ENCODE measurements around the gene FBN2.

Gene FBN2

GRCh38 chr5:128538000-128538249 lies at the start of gene FBN2:
Gene FBN2, minus strand, starts transcription at chr5:128538245. Its CDS starts 642 bp downstream, at chr5:128537603.
- DNase-seq: no peak

- DNase-seq: no peak
Measured at GRCh38 chr5:128587275-128587674, 49.2 kb upstream of the FBN2 start.

DNA sequence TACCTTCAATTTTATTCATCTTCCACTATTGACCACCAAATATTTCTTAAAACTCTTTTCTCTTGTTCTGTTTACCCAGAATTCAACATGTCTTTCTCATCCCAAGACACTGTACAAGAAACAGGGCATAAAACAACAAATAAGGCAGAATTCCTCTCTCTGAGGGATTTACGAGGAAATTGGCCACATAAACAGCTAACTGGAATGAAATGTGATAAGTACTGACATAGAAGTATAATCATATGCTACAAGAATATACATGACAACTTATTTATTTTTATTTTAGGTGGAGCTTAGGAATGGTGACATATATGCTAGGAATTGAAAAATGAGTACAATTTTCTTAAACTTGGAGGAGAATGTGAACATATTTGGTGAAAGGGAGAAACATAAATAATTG lies 48.8 kb upstream of the FBN2 start:
- peak; percentile 38 for DNase-seq

- DNase-seq: peak; percentile 66
Measured at GRCh38 chr5:128579639-128580038, 41.6 kb upstream of the FBN2 start.

- DNase-seq: peak; percentile 86
Measured at GRCh38 chr5:128579093-128579492, 41.0 kb upstream of the FBN2 start.

DNA sequence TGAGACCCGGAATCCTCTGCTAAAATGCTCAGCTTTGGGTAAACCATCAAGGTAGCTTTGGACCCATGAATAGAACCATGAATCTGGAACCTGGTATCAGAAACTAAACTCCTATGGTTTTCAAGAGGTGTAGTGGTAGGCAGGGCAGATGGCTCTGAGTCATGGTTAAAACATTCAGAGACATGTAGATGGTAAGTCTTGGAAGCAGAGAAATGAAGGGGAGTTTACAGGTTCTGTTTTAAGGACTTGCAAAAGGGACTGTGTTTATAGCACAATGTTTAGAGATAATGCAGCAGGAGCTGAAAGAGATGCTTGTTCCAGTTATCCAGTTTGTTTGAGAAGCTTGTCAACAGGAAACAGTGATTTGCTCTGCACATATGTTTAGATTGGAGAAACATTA lies 36.0 kb upstream of the FBN2 start:
- peak; percentile 62 for DNase-seq

DNA sequence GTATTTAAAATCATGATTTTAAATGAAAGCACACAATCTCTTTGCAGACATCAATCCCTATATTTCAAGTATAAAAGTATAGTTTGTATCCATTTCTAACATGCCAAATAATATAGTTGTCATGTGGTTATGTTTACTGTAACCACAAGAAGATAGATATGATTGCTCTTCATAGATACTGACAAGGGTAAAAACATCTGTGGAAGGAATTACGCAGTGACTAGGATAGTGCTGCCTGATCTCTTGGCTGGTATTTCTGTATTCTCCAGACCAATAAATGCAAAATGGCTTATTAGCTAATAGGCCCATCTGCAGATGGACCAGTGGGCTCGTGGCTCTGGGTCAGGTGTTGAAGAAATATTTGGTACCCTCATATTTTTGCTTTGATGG lies 34.9 kb upstream of the FBN2 start:
- peak; percentile 8 for DNase-seq

DNA sequence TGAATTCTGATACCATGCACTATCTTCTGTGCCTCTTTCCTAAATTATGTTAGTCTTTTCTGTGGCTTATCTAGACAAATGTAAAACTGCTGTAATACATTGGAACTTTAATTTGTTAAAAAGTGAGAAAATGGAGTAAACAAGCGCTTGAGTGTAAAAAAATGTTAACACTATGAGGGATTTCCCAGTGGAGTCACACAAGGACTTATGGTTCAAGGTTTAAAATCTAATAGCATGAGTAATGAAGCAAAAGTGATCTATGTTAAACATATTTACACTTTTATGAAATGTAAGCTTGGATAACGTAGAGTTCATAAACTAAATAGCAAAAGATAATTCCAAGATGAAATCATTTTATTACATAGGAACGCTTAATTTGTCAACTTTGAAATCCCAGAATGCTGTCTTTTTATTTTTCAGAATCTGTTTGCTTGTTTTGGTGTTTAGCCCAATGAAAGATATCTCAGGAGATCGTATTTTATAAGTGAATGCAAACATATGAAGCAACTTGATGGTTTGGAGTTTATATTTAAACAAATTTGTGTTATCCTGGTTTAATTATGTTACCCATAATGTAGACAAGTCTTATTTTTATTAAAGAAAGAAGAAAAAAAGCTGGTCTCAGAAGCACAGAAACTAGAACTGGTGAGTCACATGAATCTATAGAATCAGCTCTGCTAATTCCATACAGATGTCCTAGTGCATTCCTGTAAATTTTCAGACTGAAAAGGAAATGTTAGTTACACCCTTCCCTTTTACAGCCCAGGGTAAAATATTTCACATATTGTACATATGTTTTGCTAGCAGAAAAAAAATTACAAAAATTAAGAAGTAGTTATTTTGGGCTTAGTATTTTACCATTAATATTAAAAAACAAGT lies 34.2 kb upstream of the FBN2 start:
- DNase-seq: peak; percentile 57

- DNase-seq: no peak
Measured at GRCh38 chr5:128566178-128566577, 28.1 kb upstream of the FBN2 start.

- DNase-seq: peak; percentile 73
Measured at GRCh38 chr5:128559300-128560297, 21.6 kb upstream of the FBN2 start.

DNA sequence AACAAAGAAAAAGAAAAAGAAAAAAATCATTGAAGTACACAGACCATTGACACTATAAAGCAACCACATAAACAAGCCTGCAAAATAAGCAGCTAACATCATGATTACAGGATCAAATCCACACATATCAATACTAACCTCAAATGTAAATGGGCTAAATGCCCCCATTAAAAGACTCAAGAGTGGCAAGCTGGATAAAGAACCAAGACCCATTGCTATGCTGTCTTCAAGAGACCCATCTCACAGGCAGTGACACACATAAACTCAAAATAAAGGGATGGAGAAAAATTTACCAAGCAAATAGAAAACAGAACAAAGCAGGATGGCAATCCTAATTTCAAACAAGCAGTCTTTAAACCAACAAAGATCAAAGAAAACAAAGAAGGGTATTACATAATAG lies 15.7 kb upstream of the FBN2 start:
- DNase-seq: no peak

- DNase-seq: peak; percentile 70
Measured at GRCh38 chr5:128551476-128551875, 13.4 kb upstream of the FBN2 start.

DNA sequence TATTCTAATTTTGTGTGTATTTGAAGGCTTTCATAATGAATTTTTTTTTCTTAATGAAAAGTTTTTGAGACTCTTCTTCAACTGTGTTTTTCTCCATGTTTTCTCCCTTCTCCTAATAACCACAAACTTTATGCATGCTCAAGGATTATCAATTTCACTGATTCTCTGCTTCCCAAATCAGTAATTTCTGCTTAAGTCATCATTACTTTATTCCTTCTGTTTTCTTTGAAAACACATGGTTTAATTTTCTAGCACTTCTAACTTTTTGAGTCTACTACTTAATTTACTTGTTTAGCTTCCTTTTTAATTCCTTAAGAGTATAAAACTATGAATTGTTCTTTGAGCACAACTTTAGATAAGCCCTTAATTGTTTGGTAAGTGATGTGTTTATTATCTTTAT lies 11.5 kb upstream of the FBN2 start:
- no peak for DNase-seq

GRCh38 chr5:128546658-128547281 lies 8.7 kb upstream of the FBN2 start:
- no peak for DNase-seq

DNA sequence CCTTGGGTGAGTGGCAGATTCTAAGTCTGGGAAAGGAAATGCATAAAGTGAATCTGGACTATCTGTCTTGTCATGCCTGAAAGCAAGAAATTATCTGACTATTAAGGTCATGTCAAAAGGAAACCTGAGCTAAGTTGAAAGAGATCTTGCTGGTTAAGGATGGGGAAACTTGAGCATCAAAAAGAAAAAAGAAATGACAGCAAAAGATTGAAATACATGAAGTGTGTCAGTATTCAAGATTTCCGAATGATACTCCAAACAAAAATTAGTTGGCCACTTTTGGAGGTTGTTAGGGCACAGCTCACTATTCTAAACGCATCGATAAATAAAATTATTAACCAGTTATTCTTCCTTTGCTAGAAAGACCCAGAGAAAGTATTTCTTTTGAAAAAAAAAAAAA lies 3.3 kb upstream of the FBN2 start:
- no peak for DNase-seq

GRCh38 chr5:128539038-128539429 lies 989 bp upstream of the FBN2 start:
- DNase-seq: peak; percentile 49

DNA sequence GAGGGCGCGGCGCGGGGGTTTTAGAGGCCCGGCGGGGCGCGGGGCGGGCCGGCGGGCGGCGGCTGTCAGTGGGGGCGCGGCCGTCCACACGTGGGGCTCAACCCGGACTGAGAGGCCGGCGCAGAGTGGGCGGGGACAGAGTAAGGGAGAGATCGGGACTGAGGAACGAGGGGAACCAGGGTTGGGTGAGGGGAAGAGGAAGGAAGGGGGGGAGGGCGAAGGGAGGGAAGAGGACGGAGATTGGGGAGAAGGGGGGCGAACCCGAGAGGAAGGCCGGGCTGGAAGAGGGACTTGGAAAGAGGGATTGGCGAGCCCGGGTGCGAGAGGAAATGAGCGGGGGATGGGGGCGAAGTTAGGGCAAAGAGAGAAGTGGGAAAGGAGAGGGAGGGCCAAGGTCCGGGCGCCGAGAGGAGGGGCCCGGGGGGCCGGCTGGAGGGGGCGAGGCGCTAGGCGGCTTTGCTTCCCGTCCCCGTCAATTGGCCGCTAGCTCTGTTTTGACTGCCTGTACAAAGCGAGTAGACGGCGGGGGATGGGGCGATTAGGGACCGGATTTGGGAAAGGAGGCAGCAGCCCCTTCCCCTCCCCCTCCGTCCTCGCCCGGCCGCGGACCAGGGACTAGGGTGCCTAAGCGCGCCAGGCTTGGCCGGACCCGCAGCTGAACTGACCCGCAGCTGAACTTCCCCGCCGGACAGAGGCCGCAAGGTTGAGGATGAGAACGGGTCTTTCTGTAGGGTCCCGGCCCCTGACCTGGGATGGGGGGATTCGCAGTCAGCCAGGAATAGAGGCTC lies 399 bp upstream of the FBN2 start:
- peak; percentile 97 for DNase-seq

DNA sequence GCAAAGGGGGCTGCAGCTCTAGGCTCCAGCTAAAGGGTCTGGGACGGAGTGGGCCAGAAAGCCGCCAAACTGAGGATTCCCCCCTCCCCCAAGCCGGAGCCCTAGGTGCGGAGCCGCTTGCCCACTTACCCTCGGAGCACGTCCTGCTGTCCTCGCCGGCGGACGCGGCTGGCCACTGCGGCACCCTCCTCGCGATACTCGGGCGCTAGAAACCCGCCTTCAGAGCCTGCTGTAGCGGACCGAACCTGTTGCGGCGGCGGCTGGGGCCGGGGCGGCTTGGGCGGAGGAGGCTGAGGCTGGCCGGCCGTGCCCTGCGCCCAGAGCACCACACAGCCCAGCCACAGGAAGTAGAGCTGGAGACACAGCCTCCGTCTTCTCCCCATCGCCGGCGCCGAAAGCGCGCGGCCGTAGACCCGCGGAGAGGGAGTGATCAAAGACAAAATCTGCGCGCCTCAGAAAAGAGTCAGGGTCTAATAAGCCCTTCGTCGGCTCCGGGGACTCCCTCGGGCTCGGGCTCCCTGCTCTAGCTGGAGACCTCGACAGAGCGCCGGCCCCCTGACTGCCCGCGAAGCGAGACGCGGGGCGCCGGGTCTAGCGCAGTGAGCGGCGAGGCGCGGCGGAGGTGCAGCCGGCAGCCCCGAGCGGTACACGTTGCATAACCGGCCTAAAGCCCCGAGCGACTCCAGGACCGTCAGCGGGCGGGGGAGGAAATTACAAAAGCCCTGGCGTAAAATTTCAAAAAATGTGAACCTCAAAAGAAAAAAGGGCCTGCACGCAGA lies 635 bp downstream of the FBN2 start:
- DNase-seq: peak; percentile 55

GRCh38 chr5:128536254-128537220 lies 1.5 kb downstream of the FBN2 start:
- DNase-seq: peak; percentile 36

GRCh38 chr5:128535251-128535650 lies 2.8 kb downstream of the FBN2 start:
- peak; percentile 13 for DNase-seq

GRCh38 chr5:128534726-128535125 lies 3.3 kb downstream of the FBN2 start:
- DNase-seq: peak; percentile 44

Data from EL (cell line).